ENCODE results near the gene DPY19L3. TPM values are rescaled to one million over a fixed set of nuclear protein-coding genes. Genes with fewer than 3 reads are reported as not detected.
"Not testable (repeated sequence)": the region's sequence is repeated elsewhere in the genome, so short reads cannot be mapped to it uniquely, and the experiment has no call there.

The DPY19L3 gene
- total RNA-seq, 1 experiment from 2014 or later: 8.5 TPM

GRCh38 chr19:32442650-32443049 lies 37.1 kb downstream of the DPY19L3 start:
- DNase-seq (ENCODE audit: low read depth): no peak

- not testable (repeated sequence) for DNase-seq (ENCODE audit: low read depth)
Observed at GRCh38 chr19:32447534-32447933, 42.0 kb downstream of the DPY19L3 start.

GRCh38 chr19:32448026-32448425 lies 42.5 kb downstream of the DPY19L3 start:
- no peak for DNase-seq (ENCODE audit: low read depth)

GRCh38 chr19:32450217-32450616 lies 44.6 kb downstream of the DPY19L3 start:
- no peak for DNase-seq (ENCODE audit: low read depth)

- no peak for DNase-seq (ENCODE audit: low read depth)
Observed at GRCh38 chr19:32453736-32454135, 48.2 kb downstream of the DPY19L3 start.

DNA sequence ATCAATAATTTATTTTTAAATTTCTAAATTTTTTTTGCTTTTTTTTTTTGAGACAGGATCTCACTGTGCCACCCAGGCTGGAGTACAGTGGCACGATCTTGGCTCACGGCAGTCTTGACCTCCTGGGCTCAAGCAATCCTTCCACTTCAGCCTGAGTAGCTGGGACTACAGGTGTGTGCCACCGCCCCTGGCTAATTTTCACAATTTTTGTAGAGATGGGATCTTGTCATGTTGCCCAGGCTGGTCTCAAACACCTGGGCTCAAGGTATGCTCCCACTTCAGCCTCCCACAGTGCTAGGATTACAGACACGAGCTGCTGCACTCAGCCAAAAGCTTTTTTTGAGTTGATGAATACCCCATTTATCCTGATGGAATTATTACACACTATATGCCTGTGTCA lies 50.8 kb downstream of the DPY19L3 start:
- DNase-seq (ENCODE audit: low read depth): no peak

- DNase-seq (ENCODE audit: low read depth): no peak
Observed at GRCh38 chr19:32457571-32458158, 52.1 kb downstream of the DPY19L3 start.

DNA sequence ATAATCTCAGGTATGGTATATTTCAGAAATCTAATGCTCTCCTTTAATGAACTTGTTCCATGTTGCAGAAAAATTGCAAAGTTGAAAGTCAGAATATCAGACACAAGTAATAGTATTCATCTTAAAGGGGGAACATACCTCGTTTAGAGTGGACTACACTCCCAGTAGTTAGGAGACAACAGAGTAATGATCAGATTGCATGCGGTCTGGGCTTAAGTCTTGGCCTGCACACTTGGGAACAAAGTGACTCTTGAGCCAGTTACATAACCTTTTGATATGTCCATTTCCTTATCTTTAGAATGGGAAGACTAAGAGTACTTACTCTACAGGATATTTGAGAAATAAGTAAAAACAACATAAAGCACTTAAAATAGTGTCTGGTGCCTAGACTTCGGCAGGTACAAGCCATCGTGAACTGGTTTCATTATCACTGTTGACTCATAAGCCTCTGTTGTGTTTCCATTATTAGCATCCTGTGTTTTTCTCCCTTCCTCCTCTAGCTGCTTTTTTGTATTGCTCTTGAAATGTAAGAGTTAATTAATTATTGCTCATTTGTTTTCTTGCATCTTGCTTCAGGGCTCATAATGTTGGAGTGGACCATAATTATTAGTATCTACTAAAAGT lies 53.0 kb downstream of the DPY19L3 start:
- DNase-seq (ENCODE audit: low read depth): no peak

- DNase-seq (ENCODE audit: low read depth): no peak
Observed at GRCh38 chr19:32459204-32459865, 53.8 kb downstream of the DPY19L3 start.

DNA sequence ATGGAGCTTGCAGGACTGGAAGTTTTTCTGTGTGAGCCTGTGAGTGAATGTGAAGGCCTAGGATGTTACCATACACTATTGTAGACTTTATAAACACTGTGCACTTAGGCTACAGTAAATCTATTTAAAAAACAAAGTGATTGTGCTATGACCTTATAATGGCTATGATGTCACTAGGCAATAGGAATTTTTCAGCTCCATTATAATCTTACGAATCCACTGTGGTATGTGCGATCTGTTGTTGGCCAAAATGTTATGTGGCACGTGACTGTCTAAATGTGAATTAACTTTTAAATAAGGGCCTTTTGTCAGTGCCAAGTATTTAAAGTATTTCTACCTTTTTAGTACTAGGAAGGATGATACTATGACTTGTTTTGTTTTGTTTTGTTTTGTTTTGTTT lies 54.9 kb downstream of the DPY19L3 start:
- DNase-seq (ENCODE audit: low read depth): no peak

GRCh38 chr19:32464279-32464678 lies 58.7 kb downstream of the DPY19L3 start:
- DNase-seq (ENCODE audit: low read depth): no peak

DNA sequence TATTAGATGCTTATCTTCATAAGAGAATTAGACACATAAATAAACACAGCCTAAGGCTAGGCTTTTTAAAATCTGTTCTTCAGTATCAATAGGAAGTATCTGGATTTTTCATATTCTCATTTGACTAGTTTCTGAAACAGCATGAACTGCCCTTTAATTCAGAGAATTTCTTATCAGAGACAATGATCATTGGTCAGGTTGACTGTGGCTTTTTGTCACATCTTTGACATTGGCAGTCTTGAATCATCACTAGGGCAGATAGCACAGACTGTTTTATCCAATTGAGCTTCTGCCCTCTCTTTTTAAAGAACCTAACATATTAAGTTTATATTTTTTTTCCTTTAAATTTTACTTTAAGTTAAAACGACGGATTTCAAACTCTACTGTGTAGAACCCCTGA lies 59.6 kb downstream of the DPY19L3 start:
- no peak for DNase-seq (ENCODE audit: low read depth)

DNA sequence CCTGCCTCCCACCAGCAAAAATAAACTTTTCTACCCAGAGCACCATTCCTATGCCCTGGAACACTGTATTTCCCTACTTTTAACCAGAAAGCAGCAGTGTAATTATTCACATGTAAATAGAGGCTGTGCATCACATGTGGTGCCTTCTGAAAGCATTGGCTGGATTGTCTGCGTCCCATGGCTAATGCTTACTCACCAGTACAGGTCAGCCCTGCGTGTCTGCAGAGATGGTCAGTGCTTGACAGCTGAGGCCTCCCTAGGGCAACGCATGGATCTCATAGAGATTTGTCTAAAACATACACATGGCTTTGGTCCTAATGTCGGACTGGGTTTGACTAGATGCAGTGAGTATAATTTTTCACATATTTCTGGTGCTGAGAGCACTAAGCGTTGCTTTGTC lies 64.2 kb downstream of the DPY19L3 start:
- no peak for DNase-seq (ENCODE audit: low read depth)

DNA sequence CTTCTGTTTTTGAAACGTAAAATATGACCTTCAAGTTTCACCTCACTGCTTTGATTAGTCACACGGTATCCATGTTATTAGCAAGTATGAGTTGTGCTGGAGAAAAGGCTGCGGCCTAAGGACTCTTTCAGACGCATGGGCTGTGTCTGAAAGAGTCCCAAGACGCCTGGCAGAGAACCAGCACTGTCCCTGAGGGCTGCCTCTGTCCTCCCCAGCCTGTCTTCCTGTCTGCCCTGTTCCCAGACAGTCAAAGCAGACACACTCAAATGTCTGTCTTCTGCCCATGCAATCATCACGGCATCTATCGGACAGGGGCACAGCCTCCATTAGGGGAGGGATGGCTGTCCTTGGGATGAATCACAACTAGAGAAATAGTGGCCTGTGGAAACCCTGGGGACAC lies 65.5 kb downstream of the DPY19L3 start:
- no peak for DNase-seq (ENCODE audit: low read depth)

- no peak for DNase-seq (ENCODE audit: low read depth)
Observed at GRCh38 chr19:32471811-32472210, 66.2 kb downstream of the DPY19L3 start.

- no peak for DNase-seq (ENCODE audit: low read depth)
Observed at GRCh38 chr19:32475141-32476031, 69.8 kb downstream of the DPY19L3 start.

GRCh38 chr19:32476032-32476350 lies 70.4 kb downstream of the DPY19L3 start:
- DNase-seq (ENCODE audit: low read depth): no peak

DNA sequence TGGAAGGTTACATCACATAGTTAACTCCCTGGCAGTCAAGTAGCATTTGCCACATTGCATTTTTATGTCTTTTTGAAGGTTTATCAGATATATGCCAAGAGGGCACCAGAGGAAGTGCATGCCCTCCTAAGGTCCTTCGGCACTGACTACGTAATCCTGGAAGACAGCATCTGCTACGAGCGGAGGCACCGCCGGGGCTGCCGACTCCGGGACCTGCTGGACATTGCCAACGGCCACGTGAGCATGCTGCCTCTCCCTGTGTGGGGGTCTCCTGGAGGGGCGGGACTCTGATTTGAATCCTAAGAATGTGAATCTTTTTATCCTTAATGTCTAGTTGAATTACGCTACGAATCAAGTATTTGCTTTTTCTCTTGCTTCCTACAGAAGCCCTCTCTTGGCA lies 74.8 kb downstream of the DPY19L3 start:
- no peak for DNase-seq (ENCODE audit: low read depth)

- DNase-seq (ENCODE audit: low read depth): no peak
Observed at GRCh38 chr19:32483574-32483973, 78.0 kb downstream of the DPY19L3 start.

DNA sequence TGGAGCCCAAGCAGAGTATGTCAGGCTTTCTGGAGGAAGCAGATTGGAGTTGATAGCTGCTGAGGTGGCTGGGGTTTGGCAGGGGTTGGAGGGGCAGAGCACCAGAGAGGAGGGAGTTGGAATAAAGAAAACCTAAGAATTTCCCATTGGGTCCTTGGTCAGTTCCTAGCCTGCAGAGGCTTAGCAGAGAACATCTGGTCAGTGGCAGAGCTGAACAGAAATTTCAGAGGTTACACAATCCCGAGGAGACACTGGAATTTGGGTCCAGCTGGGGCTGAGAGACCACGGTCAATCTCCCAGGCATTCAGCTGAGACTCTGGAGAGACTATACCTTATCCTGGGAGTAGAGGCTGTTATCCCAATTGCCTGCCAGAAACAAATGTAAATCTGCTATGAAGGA lies 84.4 kb downstream of the DPY19L3 start:
- DNase-seq (ENCODE audit: low read depth): no peak

GRCh38 chr19:32497391-32497790 lies 91.8 kb downstream of the DPY19L3 start:
- DNase-seq (ENCODE audit: low read depth): no peak

DNA sequence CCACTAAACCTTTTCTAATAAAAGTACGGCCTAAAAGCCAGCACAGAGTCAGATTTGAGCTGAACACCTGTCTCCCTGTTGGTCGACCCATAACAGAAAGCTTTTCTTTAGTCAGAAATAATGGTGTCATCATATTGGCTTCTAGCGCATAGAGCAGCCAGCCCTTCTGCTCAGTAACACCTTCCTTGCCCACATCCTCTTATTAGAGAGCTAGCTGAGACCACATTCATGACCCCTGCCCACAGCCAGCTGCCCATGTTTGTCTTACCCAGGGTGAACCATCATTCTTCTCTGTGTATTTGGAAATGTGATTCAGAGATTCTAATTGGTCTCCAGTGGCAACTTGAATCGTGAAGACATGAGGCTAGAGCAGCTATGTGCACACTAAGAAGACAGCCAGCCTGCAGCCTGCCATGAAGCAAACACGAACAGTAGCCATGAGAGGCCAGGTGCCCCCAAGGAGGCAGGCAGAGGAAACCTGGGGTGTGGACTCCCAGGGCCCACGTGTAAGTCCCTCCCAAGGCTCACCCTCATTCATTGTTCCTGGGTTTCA lies 93.2 kb downstream of the DPY19L3 start:
- DNase-seq (ENCODE audit: low read depth): peak; percentile 67

All from Daoy (cell line).